SK-N-SH treated with all-trans-retinoic acid at 6 μM for 48 hours (cell line): ENCODE data around the gene APOL4.
"Not testable (repeated sequence)": the region's sequence is repeated elsewhere in the genome, so short reads cannot be mapped to it uniquely, and the experiment has no call there.

ENCODE experiments used
- ARNTL ChIP-seq: fragments of 450-650 bp; formaldehyde crosslinking; IDR thresholded peaks from 2 replicates; pipeline ENCODE4 v1.5.0; 2020; ENCODE audit warnings: low read depth, mild to moderate bottlenecking, moderate library complexity, borderline replicate concordance
- BACH2 ChIP-seq: fragments of 250-450 bp; sonication (Bioruptor Pico); IDR thresholded peaks from 2 replicates; pipeline ENCODE4 v1.9.0; 2021; ENCODE audit warnings: mild to moderate bottlenecking, borderline replicate concordance
- CREB5 ChIP-seq: fragments of 250-450 bp; sonication (Bioruptor Pico); IDR thresholded peaks from 2 replicates; pipeline ENCODE4 v1.5.1; 2020; ENCODE audit warnings: low read depth, mild to moderate bottlenecking, moderate library complexity
- CSDC2 ChIP-seq: fragments of 250-450 bp; sonication (Bioruptor Pico); IDR thresholded peaks from 2 replicates; pipeline ENCODE4 v1.5.0; 2020; ENCODE audit warnings: mild to moderate bottlenecking, moderate library complexity
- ESRRG ChIP-seq: fragments of 250-450 bp; sonication (Bioruptor Pico); IDR thresholded peaks from 2 replicates; pipeline ENCODE4 v1.6.1; 2021; ENCODE audit warnings: mild to moderate bottlenecking
- GLIS3 ChIP-seq: fragments of 250-450 bp; sonication (Bioruptor Pico); IDR thresholded peaks from 2 replicates; pipeline ENCODE4 v1.5.0; 2020; ENCODE audit warnings: mild to moderate bottlenecking, moderate library complexity
- RARB ChIP-seq: fragments of 250-450 bp; sonication (Bioruptor Pico); IDR thresholded peaks from 2 replicates; pipeline ENCODE4 v1.8.0; 2021; ENCODE audit warnings: mild to moderate bottlenecking, moderate library complexity
- TOX ChIP-seq: fragments of 250-450 bp; sonication (Bioruptor Pico); IDR thresholded peaks from 2 replicates; pipeline ENCODE4 v1.8.0; 2021; ENCODE audit warnings: mild to moderate bottlenecking, moderate library complexity, borderline replicate concordance
- ZC3H10 ChIP-seq: fragments of 250-450 bp; sonication (Bioruptor Pico); IDR thresholded peaks from 2 replicates; pipeline ENCODE4 v1.5.1; 2021; ENCODE audit warnings: mild to moderate bottlenecking, moderate library complexity
- ZFP3 ChIP-seq: fragments of 250-450 bp; sonication (Bioruptor Pico); IDR thresholded peaks from 2 replicates; pipeline ENCODE4 v1.5.0; 2020; ENCODE audit warnings: mild to moderate bottlenecking, moderate library complexity
- ZFP30 ChIP-seq: fragments of 450-650 bp; formaldehyde crosslinking; IDR thresholded peaks from 2 replicates; pipeline ENCODE4 v1.5.0; 2022; ENCODE audit warnings: mild to moderate bottlenecking, moderate library complexity
- ZNF565 ChIP-seq: fragments of 450-650 bp; formaldehyde crosslinking; conservative IDR thresholded peaks from 2 replicates; pipeline ENCODE4 v1.5.0; 2020; ENCODE audit warnings: low read depth, mild to moderate bottlenecking, moderate library complexity
- ZNF8 ChIP-seq: fragments of 450-650 bp; formaldehyde crosslinking; IDR thresholded peaks from 2 replicates; pipeline ENCODE4 v1.5.0; 2020; ENCODE audit warnings: mild to moderate bottlenecking, moderate library complexity
- TF ChIP-seq, protein P1 (sequence below): fragments of 250-450 bp; sonication (Bioruptor Pico); IDR thresholded peaks from 2 replicates; pipeline ENCODE4 v1.8.0; 2020; ENCODE audit warnings: mild to moderate bottlenecking, moderate library complexity, borderline replicate concordance

GRCh38 chr22:36201025-36201424 is 584 bp downstream of the APOL4 start:
- TF ChIP-seq ZC3H10; CSDC2 (CRISPR knock-in tag); ZNF8 (CRISPR knock-in tag); ARNTL (CRISPR knock-in tag); GLIS3 (CRISPR knock-in tag); RARB (CRISPR knock-in tag); ZFP30 (CRISPR knock-in tag); ESRRG (CRISPR knock-in tag); BACH2; TOX (CRISPR knock-in tag); ZFP3 (CRISPR knock-in tag); ZNF565 (CRISPR knock-in tag); CREB5: not testable (repeated sequence)
- TF ChIP-seq, protein P1, sequence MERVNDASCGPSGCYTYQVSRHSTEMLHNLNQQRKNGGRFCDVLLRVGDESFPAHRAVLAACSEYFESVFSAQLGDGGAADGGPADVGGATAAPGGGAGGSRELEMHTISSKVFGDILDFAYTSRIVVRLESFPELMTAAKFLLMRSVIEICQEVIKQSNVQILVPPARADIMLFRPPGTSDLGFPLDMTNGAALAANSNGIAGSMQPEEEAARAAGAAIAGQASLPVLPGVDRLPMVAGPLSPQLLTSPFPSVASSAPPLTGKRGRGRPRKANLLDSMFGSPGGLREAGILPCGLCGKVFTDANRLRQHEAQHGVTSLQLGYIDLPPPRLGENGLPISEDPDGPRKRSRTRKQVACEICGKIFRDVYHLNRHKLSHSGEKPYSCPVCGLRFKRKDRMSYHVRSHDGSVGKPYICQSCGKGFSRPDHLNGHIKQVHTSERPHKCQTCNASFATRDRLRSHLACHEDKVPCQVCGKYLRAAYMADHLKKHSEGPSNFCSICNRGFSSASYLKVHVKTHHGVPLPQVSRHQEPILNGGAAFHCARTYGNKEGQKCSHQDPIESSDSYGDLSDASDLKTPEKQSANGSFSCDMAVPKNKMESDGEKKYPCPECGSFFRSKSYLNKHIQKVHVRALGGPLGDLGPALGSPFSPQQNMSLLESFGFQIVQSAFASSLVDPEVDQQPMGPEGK (CRISPR knock-in tag), result not testable (repeated sequence)
